DMS114 treated with DMSO at 0.1 percent for 48 hours (cell line): ENCODE data around the gene HNRNPUL1.

Experiments
- DNase-seq: peaks from one replicate; lab custom pipeline; 2025; ENCODE audit not compliant: unreplicated experiment; lab: John Stamatoyannopoulos, UW

Gene HNRNPUL1

GRCh38 chr19:41307090-41307875, 43.1 kb downstream of the HNRNPUL1 start:
- DNase-seq: no peak

- no peak for DNase-seq
These were observed 43.8 kb downstream of the HNRNPUL1 start for GRCh38 chr19:41307954-41308449.

- DNase-seq: peak; percentile 83
These were observed 44.4 kb downstream of the HNRNPUL1 start for GRCh38 chr19:41308450-41309179.

- peak; percentile 15 for DNase-seq
These were observed 45.2 kb downstream of the HNRNPUL1 start for GRCh38 chr19:41309180-41310032.

- peak; percentile 82 for DNase-seq
These were observed 46.1 kb downstream of the HNRNPUL1 start, which contains the start of gene CCDC97 for GRCh38 chr19:41310033-41310831. Gene CCDC97, plus strand, starts transcription at chr19:41310172. Its CDS starts 139 bp downstream, at chr19:41310311.

- no peak for DNase-seq
These were observed 46.9 kb downstream of the HNRNPUL1 start for GRCh38 chr19:41311072-41311471.

- DNase-seq: no peak
These were observed 47.4 kb downstream of the HNRNPUL1 start for GRCh38 chr19:41311613-41312012.

- no peak for DNase-seq
These were observed 52.2 kb downstream of the HNRNPUL1 start for GRCh38 chr19:41316306-41316920.

GRCh38 chr19:41318696-41319499, 54.7 kb downstream of the HNRNPUL1 start:
- no peak for DNase-seq

- no peak for DNase-seq
These were observed 55.5 kb downstream of the HNRNPUL1 start for GRCh38 chr19:41319500-41320184.

GRCh38 chr19:41320185-41320518, 56.0 kb downstream of the HNRNPUL1 start:
- no peak for DNase-seq

- no peak for DNase-seq
These were observed 56.4 kb downstream of the HNRNPUL1 start for GRCh38 chr19:41320568-41320967.

- no peak for DNase-seq
These were observed 57.0 kb downstream of the HNRNPUL1 start for GRCh38 chr19:41321204-41321599.

GRCh38 chr19:41321600-41322270, 57.6 kb downstream of the HNRNPUL1 start:
- peak; percentile 22 for DNase-seq

- no peak for DNase-seq
These were observed 58.3 kb downstream of the HNRNPUL1 start for GRCh38 chr19:41322451-41322850.

GRCh38 chr19:41323023-41323422, 58.9 kb downstream of the HNRNPUL1 start:
- no peak for DNase-seq

GRCh38 chr19:41323430-41324125, 59.4 kb downstream of the HNRNPUL1 start:
- DNase-seq: no peak
